DOHH2 (cell line): ENCODE data around the gene ZBTB39.

Source experiments
- H3F3A ChIP-seq: fragments of 200-600 bp; sonication (generic), shearing (Covaris generic); 2 replicates; pipeline ENCODE4 v1.6.0; 2016; ENCODE audit warnings: antibody characterized with exemption, mild to moderate bottlenecking; ENCODE audit not compliant: control insufficient read depth, insufficient read depth
- H3K27ac ChIP-seq: fragments of 200-600 bp; sonication (generic); 2 replicates; pipeline ENCODE4 v1.5.1; 2014; ENCODE audit warnings: low read depth, mild to moderate bottlenecking, low read length, moderate library complexity
- H3K27me3 ChIP-seq: fragments of 200-600 bp; sonication (generic); 2 replicates; pipeline ENCODE4 v1.6.1; 2014; ENCODE audit warnings: mild to moderate bottlenecking, low read length, mixed read lengths; ENCODE audit not compliant: control insufficient read depth
- H3K36me3 ChIP-seq: fragments of 200-600 bp; sonication (generic); 2 replicates; pipeline ENCODE4 v1.6.1; 2014; ENCODE audit warnings: mild to moderate bottlenecking, low read length, moderate library complexity, mixed read lengths; ENCODE audit not compliant: control insufficient read depth
- H3K4me1 ChIP-seq: fragments of 200-600 bp; sonication (generic); 2 replicates; pipeline ENCODE4 v1.6.1; 2014; ENCODE audit warnings: mild to moderate bottlenecking, low read length, mixed read lengths; ENCODE audit not compliant: control insufficient read depth
- H3K4me2 ChIP-seq: fragments of 200-600 bp; sonication (generic); 2 replicates; pipeline ENCODE4 v1.6.0; 2014; ENCODE audit warnings: mild to moderate bottlenecking, low read length, moderate library complexity
- H3K4me3 ChIP-seq: fragments of 200-600 bp; sonication (generic); 2 replicates; pipeline ENCODE4 v1.5.1; 2014; ENCODE audit warnings: mild to moderate bottlenecking, low read length, mixed read lengths
- H3K79me2 ChIP-seq: fragments of 200-600 bp; sonication (generic); 2 replicates; pipeline ENCODE4 v1.6.1; 2014; ENCODE audit warnings: mild to moderate bottlenecking, low read length, mixed read lengths; ENCODE audit not compliant: control insufficient read depth
- H3K9me2 ChIP-seq: fragments of 200-600 bp; sonication (generic); replicated peaks from 2 replicates; pipeline ENCODE4 v1.6.1; 2014; ENCODE audit warnings: mild to moderate bottlenecking, low read length, mixed read lengths; ENCODE audit not compliant: control insufficient read depth
- H3K9me3 ChIP-seq: fragments of 200-600 bp; sonication (generic); 2 replicates; pipeline ENCODE4 v1.6.1; 2014; ENCODE audit warnings: antibody characterized with exemption, low read length, mixed read lengths; ENCODE audit not compliant: control insufficient read depth, insufficient read depth
- H4K20me1 ChIP-seq: fragments of 200-600 bp; sonication (generic); 2 replicates; pipeline ENCODE4 v1.6.0; 2014; ENCODE audit warnings: low read depth, mild to moderate bottlenecking, antibody characterized with exemption, low read length, moderate library complexity; ENCODE audit not compliant: control insufficient read depth, insufficient read depth
- CTCF ChIP-seq: fragments of 200-600 bp; sonication (generic); IDR thresholded peaks from one replicate; pipeline ENCODE4 v1.5.1; 2014; ENCODE audit warnings: antibody characterized with exemption, mild to moderate bottlenecking, low read depth, low read length; ENCODE audit not compliant: poor library complexity, severe bottlenecking
- EZH2phosphoT487 ChIP-seq: fragments of 200-600 bp; sonication (generic); IDR thresholded peaks from 2 replicates; pipeline ENCODE4 v1.6.1; 2017; ENCODE audit warnings: borderline replicate concordance, mild to moderate bottlenecking, antibody characterized with exemption, low read length, moderate library complexity, mixed read lengths

The ZBTB39 gene

GRCh38 chr12:57048423-57049118 lies 42.2 kb upstream of the ZBTB39 start:
- Histone ChIP-seq H3K27me3 (peaks cover 27% of the 10 kb centered on the region), H3K4me3 (no peak overlapping the region), H3K9me3 (no peaks in the 10 kb centered on the region), H3K4me2 (no peak overlapping the region), H3K9me2 (no peaks in the 10 kb centered on the region), H4K20me1 (no peaks in the 10 kb centered on the region), H3K4me1 (peaks cover 10% of the 10 kb centered on the region), H3K79me2 (no peaks in the 10 kb centered on the region), H3F3A (no peaks in the 10 kb centered on the region), H3K36me3 (no peaks in the 10 kb centered on the region), H3K27ac (no peak overlapping the region)
- TF ChIP-seq EZH2phosphoT487 (no peak), CTCF (no peak)

GRCh38 chr12:57047981-57048380 lies 41.6 kb upstream of the ZBTB39 start:
- no peaks in the 10 kb centered on the region for H3F3A ChIP-seq
- H3K27ac ChIP-seq, result no peak overlapping the region
- no peaks in the 10 kb centered on the region for H3K36me3 ChIP-seq
- peaks cover 33% of the 10 kb centered on the region for H3K27me3 ChIP-seq
- H3K9me3 ChIP-seq, result no peaks in the 10 kb centered on the region
- H3K79me2 ChIP-seq, result no peaks in the 10 kb centered on the region
- peaks cover 10% of the 10 kb centered on the region for H3K4me1 ChIP-seq
- no peak overlapping the region for H3K4me2 ChIP-seq
- TF ChIP-seq EZH2phosphoT487 (no peak), CTCF (no peak)
- no peaks in the 10 kb centered on the region for H4K20me1 ChIP-seq
- H3K4me3 ChIP-seq, result no peak overlapping the region
- no peaks in the 10 kb centered on the region for H3K9me2 ChIP-seq

- TF ChIP-seq CTCF (no peak), EZH2phosphoT487 (no peak)
- Histone ChIP-seq H3K4me2 (no peak overlapping the region), H3K79me2 (no peaks in the 10 kb centered on the region), H3K4me3 (no peak overlapping the region), H3K9me3 (no peaks in the 10 kb centered on the region), H3K9me2 (no peaks in the 10 kb centered on the region), H3K27ac (no peak overlapping the region), H3K36me3 (no peaks in the 10 kb centered on the region), H3F3A (no peaks in the 10 kb centered on the region), H3K27me3 (peaks cover 37% of the 10 kb centered on the region), H4K20me1 (no peaks in the 10 kb centered on the region), H3K4me1 (peaks cover 10% of the 10 kb centered on the region)
Observed at GRCh38 chr12:57046947-57047890, 40.9 kb upstream of the ZBTB39 start.
